Peyer's patch (tissue), 4 donors: ENCODE results near the gene DCP1A.

ENCODE experiments used
- POLR2A ChIP-seq, 2 donors: fragments of 450-650 bp; IDR thresholded peaks; one replicate each; pipeline ENCODE4 v1.5.1; 2017; ENCODE audit warnings: antibody characterized with exemption in 2 of 2, mild to moderate bottlenecking in 2 of 2, moderate library complexity in 2 of 2
- TF ChIP-seq, protein P1 (sequence below), 6 experiments: fragments of 450-650 bp in 4 of 6; fragments of 200-600 bp in 2 of 6; sonication (generic) in 1 of 6; IDR thresholded peaks; one replicate each; pipeline ENCODE4 v1.5.1; 2017 to 2019; ENCODE audit warnings: antibody characterized with exemption in 6 of 6, mild to moderate bottlenecking in 3 of 6, moderate library complexity in 1 of 6

DNA sequence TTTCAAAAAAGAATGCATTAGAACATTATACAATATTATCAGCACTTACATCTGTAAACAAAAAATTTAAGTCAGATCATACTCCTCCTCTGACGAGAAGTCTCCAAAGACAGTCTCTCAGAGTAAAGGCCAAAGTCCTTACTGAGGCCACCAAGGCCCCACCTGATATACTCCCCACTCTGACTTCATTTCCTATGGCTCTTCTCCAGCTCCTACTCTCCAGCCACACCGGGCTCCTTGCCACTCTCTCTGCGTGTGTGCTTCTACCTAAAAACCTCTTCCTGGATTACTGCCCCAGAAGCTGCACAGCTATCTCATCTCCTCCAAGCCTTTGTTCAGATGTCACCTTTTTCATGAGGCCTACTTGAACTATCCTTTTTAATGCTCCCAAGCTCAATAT, 5.0 kb downstream of the DCP1A start:
- TF ChIP-seq, protein P1, sequence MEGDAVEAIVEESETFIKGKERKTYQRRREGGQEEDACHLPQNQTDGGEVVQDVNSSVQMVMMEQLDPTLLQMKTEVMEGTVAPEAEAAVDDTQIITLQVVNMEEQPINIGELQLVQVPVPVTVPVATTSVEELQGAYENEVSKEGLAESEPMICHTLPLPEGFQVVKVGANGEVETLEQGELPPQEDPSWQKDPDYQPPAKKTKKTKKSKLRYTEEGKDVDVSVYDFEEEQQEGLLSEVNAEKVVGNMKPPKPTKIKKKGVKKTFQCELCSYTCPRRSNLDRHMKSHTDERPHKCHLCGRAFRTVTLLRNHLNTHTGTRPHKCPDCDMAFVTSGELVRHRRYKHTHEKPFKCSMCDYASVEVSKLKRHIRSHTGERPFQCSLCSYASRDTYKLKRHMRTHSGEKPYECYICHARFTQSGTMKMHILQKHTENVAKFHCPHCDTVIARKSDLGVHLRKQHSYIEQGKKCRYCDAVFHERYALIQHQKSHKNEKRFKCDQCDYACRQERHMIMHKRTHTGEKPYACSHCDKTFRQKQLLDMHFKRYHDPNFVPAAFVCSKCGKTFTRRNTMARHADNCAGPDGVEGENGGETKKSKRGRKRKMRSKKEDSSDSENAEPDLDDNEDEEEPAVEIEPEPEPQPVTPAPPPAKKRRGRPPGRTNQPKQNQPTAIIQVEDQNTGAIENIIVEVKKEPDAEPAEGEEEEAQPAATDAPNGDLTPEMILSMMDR (IDR thresholded peaks at IDR 0.05) = no peak
- no peak for TF ChIP-seq POLR2A (IDR thresholded peaks at IDR 0.05)
